DOHH2 (cell line): ENCODE data around the gene CES3.

Experiments
- H3F3A ChIP-seq: fragments of 200-600 bp; sonication (generic), shearing (Covaris generic); 2 replicates; pipeline ENCODE4 v1.6.0; 2016; ENCODE audit warnings: antibody characterized with exemption, mild to moderate bottlenecking; ENCODE audit not compliant: control insufficient read depth, insufficient read depth
- H3K27ac ChIP-seq: fragments of 200-600 bp; sonication (generic); 2 replicates; pipeline ENCODE4 v1.5.1; 2014; ENCODE audit warnings: low read depth, mild to moderate bottlenecking, low read length, moderate library complexity
- H3K27me3 ChIP-seq: fragments of 200-600 bp; sonication (generic); 2 replicates; pipeline ENCODE4 v1.6.1; 2014; ENCODE audit warnings: mild to moderate bottlenecking, low read length, mixed read lengths; ENCODE audit not compliant: control insufficient read depth
- H3K36me3 ChIP-seq: fragments of 200-600 bp; sonication (generic); 2 replicates; pipeline ENCODE4 v1.6.1; 2014; ENCODE audit warnings: mild to moderate bottlenecking, low read length, moderate library complexity, mixed read lengths; ENCODE audit not compliant: control insufficient read depth
- H3K4me1 ChIP-seq: fragments of 200-600 bp; sonication (generic); 2 replicates; pipeline ENCODE4 v1.6.1; 2014; ENCODE audit warnings: mild to moderate bottlenecking, low read length, mixed read lengths; ENCODE audit not compliant: control insufficient read depth
- H3K4me2 ChIP-seq: fragments of 200-600 bp; sonication (generic); 2 replicates; pipeline ENCODE4 v1.6.0; 2014; ENCODE audit warnings: mild to moderate bottlenecking, low read length, moderate library complexity
- H3K4me3 ChIP-seq: fragments of 200-600 bp; sonication (generic); 2 replicates; pipeline ENCODE4 v1.5.1; 2014; ENCODE audit warnings: mild to moderate bottlenecking, low read length, mixed read lengths
- H3K79me2 ChIP-seq: fragments of 200-600 bp; sonication (generic); 2 replicates; pipeline ENCODE4 v1.6.1; 2014; ENCODE audit warnings: mild to moderate bottlenecking, low read length, mixed read lengths; ENCODE audit not compliant: control insufficient read depth
- H3K9me2 ChIP-seq: fragments of 200-600 bp; sonication (generic); replicated peaks from 2 replicates; pipeline ENCODE4 v1.6.1; 2014; ENCODE audit warnings: mild to moderate bottlenecking, low read length, mixed read lengths; ENCODE audit not compliant: control insufficient read depth
- H3K9me3 ChIP-seq: fragments of 200-600 bp; sonication (generic); 2 replicates; pipeline ENCODE4 v1.6.1; 2014; ENCODE audit warnings: antibody characterized with exemption, low read length, mixed read lengths; ENCODE audit not compliant: control insufficient read depth, insufficient read depth
- H4K20me1 ChIP-seq: fragments of 200-600 bp; sonication (generic); 2 replicates; pipeline ENCODE4 v1.6.0; 2014; ENCODE audit warnings: low read depth, mild to moderate bottlenecking, antibody characterized with exemption, low read length, moderate library complexity; ENCODE audit not compliant: control insufficient read depth, insufficient read depth
- CTCF ChIP-seq: fragments of 200-600 bp; sonication (generic); IDR thresholded peaks from one replicate; pipeline ENCODE4 v1.5.1; 2014; ENCODE audit warnings: antibody characterized with exemption, mild to moderate bottlenecking, low read depth, low read length; ENCODE audit not compliant: poor library complexity, severe bottlenecking
- EZH2phosphoT487 ChIP-seq: fragments of 200-600 bp; sonication (generic); IDR thresholded peaks from 2 replicates; pipeline ENCODE4 v1.6.1; 2017; ENCODE audit warnings: borderline replicate concordance, mild to moderate bottlenecking, antibody characterized with exemption, low read length, moderate library complexity, mixed read lengths

The CES3 gene

DNA sequence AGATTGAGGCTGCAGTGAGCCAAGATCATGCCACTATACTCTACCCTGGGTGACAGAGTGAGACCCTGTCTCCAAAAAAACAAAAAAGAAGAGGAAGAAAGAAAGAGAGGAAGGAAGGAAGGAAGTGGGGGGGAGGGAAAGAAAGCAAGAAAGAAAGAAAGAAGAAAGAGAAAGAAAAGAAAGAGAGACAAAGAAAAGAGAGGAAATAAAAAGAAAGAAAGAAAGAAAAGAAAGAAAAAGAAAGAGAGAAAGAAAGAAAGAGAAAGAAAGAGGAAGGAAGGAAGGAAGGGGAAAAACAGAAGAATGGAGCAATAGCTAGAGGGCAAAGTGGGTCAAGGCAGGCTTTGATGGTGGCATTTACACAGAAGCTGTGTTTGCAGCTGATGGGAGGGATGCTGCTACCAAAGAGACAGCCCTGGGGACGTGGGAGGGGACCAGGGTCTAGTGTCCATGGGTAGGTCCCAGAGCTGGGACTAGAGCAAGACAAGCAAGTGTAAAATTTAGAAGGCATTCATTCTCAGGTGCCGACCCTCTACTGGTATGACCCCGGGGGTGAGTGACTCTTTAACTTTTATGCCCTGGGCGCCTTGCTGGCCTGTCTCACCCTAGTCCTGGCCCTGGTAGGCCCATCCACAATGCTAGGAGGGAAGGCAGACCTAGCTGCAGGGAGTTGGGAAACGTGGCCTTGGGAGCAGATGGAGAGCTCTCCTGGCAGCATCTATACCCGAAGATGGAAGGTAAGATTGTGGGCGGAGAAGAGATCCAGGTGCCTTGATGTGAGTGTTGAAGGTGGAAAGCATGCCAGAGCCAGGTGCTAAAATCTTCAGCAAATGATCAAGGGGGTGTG is 2.0 kb upstream of the CES3 start:
- H3K4me3 ChIP-seq, result no peak overlapping the region
- no peaks in the 10 kb centered on the region for H3K9me2 ChIP-seq
- H3K27me3 ChIP-seq, result peaks cover 4% of the 10 kb centered on the region; the same call in 1 of the 2 replicates
- H3K27ac ChIP-seq, result no peak overlapping the region
- H3K4me1 ChIP-seq, result peaks cover 13% of the 10 kb centered on the region
- no peak overlapping the region for H3K4me2 ChIP-seq
- H3K79me2 ChIP-seq, result no peaks in the 10 kb centered on the region
- no peak for TF ChIP-seq CTCF
- no peak for TF ChIP-seq EZH2phosphoT487
- H3K9me3 ChIP-seq, result no peaks in the 10 kb centered on the region
- H4K20me1 ChIP-seq, result no peaks in the 10 kb centered on the region
- no peaks in the 10 kb centered on the region for H3F3A ChIP-seq
- H3K36me3 ChIP-seq, result no peaks in the 10 kb centered on the region

- H3K4me3 ChIP-seq, result no peak overlapping the region
- H3K27me3 ChIP-seq, result peaks cover 4% of the 10 kb centered on the region; the same call in 1 of the 2 replicates
- H3K27ac ChIP-seq, result no peak overlapping the region
- no peaks in the 10 kb centered on the region for H3K36me3 ChIP-seq
- H3K9me2 ChIP-seq, result no peaks in the 10 kb centered on the region
- no peaks in the 10 kb centered on the region for H3K79me2 ChIP-seq
- H4K20me1 ChIP-seq, result no peaks in the 10 kb centered on the region
- no peak overlapping the region for H3K4me2 ChIP-seq
- H3K4me1 ChIP-seq, result peaks cover 13% of the 10 kb centered on the region
- TF ChIP-seq EZH2phosphoT487, result no peak
- TF ChIP-seq CTCF, result no peak
- H3K9me3 ChIP-seq, result no peaks in the 10 kb centered on the region
- no peaks in the 10 kb centered on the region for H3F3A ChIP-seq
Observed at GRCh38 chr16:66959704-66960161, 1.3 kb upstream of the CES3 start.

DNA sequence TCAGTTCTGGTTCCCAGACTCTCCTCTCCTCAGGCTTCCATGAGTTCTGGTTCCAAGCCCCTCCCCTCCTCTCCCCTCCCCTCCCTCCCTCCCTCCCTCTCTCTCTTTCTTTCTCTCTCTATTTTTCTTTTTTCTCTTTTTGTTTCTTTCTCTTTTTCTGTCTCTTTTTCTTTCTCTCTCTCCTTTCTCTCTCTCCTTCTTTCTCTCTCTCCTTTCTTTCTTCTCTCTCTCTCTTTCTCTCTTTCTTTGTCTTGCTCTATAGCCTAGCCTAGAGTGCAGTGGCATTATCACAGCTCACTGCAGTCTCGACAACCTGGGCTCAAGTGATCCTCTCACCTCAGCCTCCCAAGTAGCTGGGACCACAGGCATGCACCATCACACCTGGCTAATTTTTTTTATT is 796 bp upstream of the CES3 start:
- H3K4me2 ChIP-seq, result no peak overlapping the region
- H3K36me3 ChIP-seq, result no peaks in the 10 kb centered on the region
- H3F3A ChIP-seq, result no peaks in the 10 kb centered on the region
- peaks cover 13% of the 10 kb centered on the region for H3K4me1 ChIP-seq
- H3K27ac ChIP-seq, result no peak overlapping the region
- H3K9me2 ChIP-seq, result no peaks in the 10 kb centered on the region
- TF ChIP-seq CTCF (no peak), EZH2phosphoT487 (no peak)
- peaks cover 4% of the 10 kb centered on the region; the same call in 1 of the 2 replicates for H3K27me3 ChIP-seq
- H4K20me1 ChIP-seq, result no peaks in the 10 kb centered on the region
- no peak overlapping the region for H3K4me3 ChIP-seq
- no peaks in the 10 kb centered on the region for H3K9me3 ChIP-seq
- no peaks in the 10 kb centered on the region for H3K79me2 ChIP-seq
